A549 (cell line): ENCODE data around the gene EIF2B2. TPM values are rescaled to one million over a fixed set of nuclear protein-coding genes. Genes with fewer than 3 reads are reported as not detected.

Source experiments
- ATAC-seq, 2 experiments: fragments of 200-7000 bp in 1 of 2; fragments of >200 bp in 1 of 2; cut with Nextera tagmentation in 1 of 2; cut with Tn5 transposase in 1 of 2; 3 replicates each; pipeline versions ENCODE4 v1.8.0 to v1.9.1; 2018 to 2020; ENCODE audit warnings: mild to moderate bottlenecking in 1 of 2, moderate library complexity in 1 of 2
- CTCF ChIA-PET: fragments of 300-600 bp; sonication (Branson Sonifier 250); formaldehyde crosslinking; extraction: SDS; loops from one replicate; lab custom pipeline; 2021; ENCODE audit warnings: antibody characterized with exemption, inconsistent platforms; lab: Yijun Ruan, JAX
- POLR2A ChIA-PET: fragments of 350-600 bp; formaldehyde crosslinking; extraction: SDS; loops from one replicate; lab custom pipeline; 2021; ENCODE audit warnings: antibody characterized with exemption, inconsistent platforms; lab: Yijun Ruan, JAX
- DNase-seq, 2 experiments: peaks; one replicate each; pipeline versions ENCODE4 v3.0.0 to v3.0.0-alpha.2; 2011 to 2016; ENCODE audit warnings: low read depth in 1 of 2, low spot score in 1 of 2
- FAIRE-seq: peaks from 2 replicates; lab custom pipeline; 2011; peaks lifted over from hg19 to GRCh38; lab: Jason Lieb, UNC
- H3K27ac ChIP-seq, 2 experiments: fragments of >200 bp; sonication (Bioruptor Twin); formaldehyde crosslinking; 3 replicates each; pipeline ENCODE4 v1.5.1; 2016 to 2017
- H3K4me1 ChIP-seq: fragments of >200 bp; sonication (Bioruptor Twin); formaldehyde crosslinking; 3 replicates; pipeline ENCODE4 v1.6.1; 2016
- H3K4me2 ChIP-seq: fragments of >200 bp; sonication (Bioruptor Twin); formaldehyde crosslinking; 3 replicates; pipeline ENCODE4 v1.6.1; 2016
- H3K4me3 ChIP-seq: fragments of >200 bp; sonication (Bioruptor Twin); formaldehyde crosslinking; 3 replicates; pipeline ENCODE4 v1.5.1; 2016
- H3K9me3 ChIP-seq: fragments of >200 bp; sonication (Bioruptor Twin); formaldehyde crosslinking; 3 replicates; pipeline ENCODE4 v1.6.1; 2016
- ATOH8 ChIP-seq: fragments of 250-450 bp; sonication (Bioruptor Pico); IDR thresholded peaks from 2 replicates; pipeline ENCODE4 v1.5.0; 2020; ENCODE audit warnings: low read depth, mild to moderate bottlenecking, moderate library complexity
- BCL3 ChIP-seq: fragments of >200 bp; sonication (Bioruptor Twin); formaldehyde crosslinking; IDR thresholded peaks from 3 replicates; pipeline ENCODE4 v1.6.1; 2016
- BHLHE40 ChIP-seq: IDR thresholded peaks from 2 replicates; pipeline ENCODE4 v1.6.1; 2012; ENCODE audit warnings: low read depth, low read length, inconsistent platforms
- CEBPB ChIP-seq, 2 experiments: fragments of >200 bp in 1 of 2; sonication (Bioruptor Twin) in 1 of 2; formaldehyde crosslinking in 1 of 2; IDR thresholded peaks; 2 replicates each; pipeline ENCODE4 v1.6.1; 2012 to 2016
- CHD2 ChIP-seq: fragments of 150-350 bp; IDR thresholded peaks from 2 replicates; pipeline ENCODE4 v1.6.1; 2014; ENCODE audit warnings: low read length; ENCODE audit not compliant: partially characterized antibody
- CHD4 ChIP-seq: fragments of 200-600 bp; sonication (generic); IDR thresholded peaks from 2 replicates; pipeline ENCODE4 v1.6.1; 2016; ENCODE audit warnings: antibody characterized with exemption, mild to moderate bottlenecking, borderline replicate concordance
- CTCF ChIP-seq: fragments of >200 bp; sonication (Bioruptor Twin); formaldehyde crosslinking; IDR thresholded peaks from 3 replicates; pipeline ENCODE4 v1.5.1; 2016
- EHMT2 ChIP-seq: fragments of 200-600 bp; sonication (generic); IDR thresholded peaks from 2 replicates; pipeline ENCODE4 v1.6.1; 2016; ENCODE audit warnings: antibody characterized with exemption, low read depth, mild to moderate bottlenecking, moderate library complexity
- ESRRA ChIP-seq: fragments of 150-350 bp; IDR thresholded peaks from 2 replicates; pipeline ENCODE4 v1.6.1; 2014; ENCODE audit warnings: mild to moderate bottlenecking, low read length, borderline replicate concordance
- FOSB ChIP-seq: fragments of 250-450 bp; sonication (Bioruptor Pico); IDR thresholded peaks from 2 replicates; pipeline ENCODE4 v1.5.0; 2020; ENCODE audit warnings: mild to moderate bottlenecking, moderate library complexity
- FOXS1 ChIP-seq: fragments of 250-450 bp; sonication (Bioruptor Pico); IDR thresholded peaks from 2 replicates; pipeline ENCODE4 v1.5.0; 2020; ENCODE audit warnings: mild to moderate bottlenecking, moderate library complexity
- GATA3 ChIP-seq: IDR thresholded peaks from 2 replicates; pipeline ENCODE4 v1.6.1; 2012; ENCODE audit warnings: borderline replicate concordance
- HEYL ChIP-seq: fragments of 250-450 bp; sonication (Bioruptor Pico); IDR thresholded peaks from 2 replicates; pipeline ENCODE4 v1.8.0; 2021; ENCODE audit warnings: mild to moderate bottlenecking, moderate library complexity
- HOXA7 ChIP-seq: fragments of 250-450 bp; sonication (Bioruptor Pico); IDR thresholded peaks from 2 replicates; pipeline ENCODE4 v1.5.0; 2020; ENCODE audit warnings: mild to moderate bottlenecking, moderate library complexity
- JUNB ChIP-seq: fragments of >200 bp; sonication (Bioruptor Twin); formaldehyde crosslinking; IDR thresholded peaks from 2 replicates; pipeline ENCODE4 v1.6.1; 2016
- MAFK ChIP-seq: fragments of 450-650 bp; IDR thresholded peaks from 2 replicates; pipeline ENCODE4 v1.6.1; 2014; ENCODE audit not compliant: partially characterized antibody
- MAZ ChIP-seq: fragments of 150-350 bp; IDR thresholded peaks from 2 replicates; pipeline ENCODE4 v1.6.1; 2014; ENCODE audit warnings: antibody characterized with exemption, low read depth, low read length, borderline replicate concordance
- NFE2L2 ChIP-seq: fragments of 150-350 bp; conservative IDR thresholded peaks from 2 replicates; pipeline ENCODE4 v1.6.1; 2014; ENCODE audit warnings: low read length
- RAD21 ChIP-seq, 2 experiments: fragments of >200 bp in 1 of 2; sonication (Bioruptor Twin) in 1 of 2; formaldehyde crosslinking in 1 of 2; IDR thresholded peaks in 1 of 2; conservative IDR thresholded peaks in 1 of 2; 2 replicates in 1 of 2; 3 replicates in 1 of 2; pipeline ENCODE4 v1.6.1; 2012 to 2018; ENCODE audit warnings: inconsistent platforms in 1 of 2
- RARB ChIP-seq: fragments of 250-450 bp; sonication (Bioruptor Pico); IDR thresholded peaks from 2 replicates; pipeline ENCODE4 v1.8.0; 2021; ENCODE audit warnings: mild to moderate bottlenecking, moderate library complexity
- REST ChIP-seq: fragments of 200-600 bp; sonication (generic); IDR thresholded peaks from 2 replicates; pipeline ENCODE4 v1.6.1; 2016; ENCODE audit warnings: antibody characterized with exemption, mild to moderate bottlenecking, moderate library complexity
- RNF2 ChIP-seq: fragments of 200-600 bp; sonication (generic); IDR thresholded peaks from 2 replicates; pipeline ENCODE4 v1.6.1; 2016; ENCODE audit warnings: low read depth, mild to moderate bottlenecking, antibody characterized with exemption, moderate library complexity, borderline replicate concordance
- TFCP2L1 ChIP-seq: fragments of 250-450 bp; sonication (Bioruptor Pico); IDR thresholded peaks from 2 replicates; pipeline ENCODE4 v1.5.0; 2021; ENCODE audit warnings: mild to moderate bottlenecking
- TP53 ChIP-seq: fragments of 250-450 bp; sonication (Bioruptor Pico); IDR thresholded peaks from 2 replicates; pipeline ENCODE4 v1.5.0; 2021; ENCODE audit warnings: mild to moderate bottlenecking, moderate library complexity
- WGBS: methylation state at CpG from one replicate; pipeline ENCODE4 v1.1.6; 2017; ENCODE audit errors: missing lambda C conversion rate; 5-methylcytosine and 5-hydroxymethylcytosine counted together
- polyA plus RNA-seq, 4 experiments: library from polyadenylated mRNA; depleted of rRNA in 3 of 4; stranded (reverse); fragments of >200 nt; fragmentation: RNase III in 1 of 4; extraction: RNeasy Plus Mini Kit Qiagen cat#74134 plus additional on column Dnase treatment in 1 of 4; gene quantifications; 2 replicates in 3 of 4; 3 replicates in 1 of 4; pipeline ENCODE4 v1.2.3, GENCODE V29; 2011 to 2017

The EIF2B2 gene
- polyA plus RNA-seq, 2 of the 4 experiments (the other 2 are of a cell fraction) = 88.4 to 116 TPM

GRCh38 chr14:74977901-74978385 is 24.8 kb upstream of the EIF2B2 start:
- FAIRE-seq = no peak
- no peaks in the 10 kb centered on the region for H3K9me3 ChIP-seq
- no peak overlapping the region for H3K4me2 ChIP-seq
- no peak for ATAC-seq
- 41% methylated on average over 6 of the region's 6 CpGs for WGBS
- DNase-seq = no peak
- H3K27ac ChIP-seq = no peak overlapping the region
- POLR2A ChIA-PET = no interaction called here
- TF ChIP-seq JUNB (no peak), REST (no peak), BCL3 (no peak), BHLHE40 (no peak), FOSB (no peak), CHD2 (no peak), NFE2L2 (no peak), FOXS1 (CRISPR knock-in tag) (no peak), HOXA7 (CRISPR knock-in tag) (no peak), HEYL (CRISPR knock-in tag) (no peak), ESRRA (no peak), ATOH8 (no peak)
- CTCF ChIA-PET = interaction anchor here (1.0 to 1.7 kb wide), 2 partner anchors 32 to 117 kb away, joined by 3 read pairs; no protein-coding TSS in a partner anchor
- H3K4me1 ChIP-seq = no peaks in the 10 kb centered on the region
- no peak overlapping the region for H3K4me3 ChIP-seq

GRCh38 chr14:74978416-74978947 is 24.2 kb upstream of the EIF2B2 start:
- H3K4me2 ChIP-seq = no peak overlapping the region
- DNase-seq (no peak), ATAC-seq (no peak), FAIRE-seq (no peak)
- no peaks in the 10 kb centered on the region for H3K9me3 ChIP-seq
- TF ChIP-seq MAFK (no peak), BHLHE40 (no peak), CHD4 (no peak), ESRRA (no peak), RAD21 (conservative IDR thresholded peaks at IDR 0.05 in 1 of 2, IDR thresholded peaks at IDR 0.05 in 1 of 2) (no peak), TFCP2L1 (CRISPR knock-in tag) (no peak)
- H3K27ac ChIP-seq = no peak overlapping the region
- no peak overlapping the region for H3K4me3 ChIP-seq
- 81% methylated on average over 11 of the region's 11 CpGs for WGBS
- POLR2A ChIA-PET = no interaction called here
- CTCF ChIA-PET = interaction anchor here (0.6 to 1.7 kb wide), 5 partner anchors 15 to 851 kb away, joined by 3 to 5 read pairs (median 3); no protein-coding TSS in a partner anchor
- H3K4me1 ChIP-seq = no peaks in the 10 kb centered on the region

- WGBS = 65% methylated on average over 4 of the region's 4 CpGs
- DNase-seq (no peak), FAIRE-seq (no peak), ATAC-seq (no peak)
- CTCF ChIA-PET = interaction anchor here (0.6 to 1.7 kb wide), 6 partner anchors 12 to 850 kb away, joined by 3 to 5 read pairs (median 3); no protein-coding TSS in a partner anchor
- no peaks in the 10 kb centered on the region for H3K4me1 ChIP-seq
- H3K4me3 ChIP-seq = no peak overlapping the region
- H3K9me3 ChIP-seq = no peaks in the 10 kb centered on the region
- H3K27ac ChIP-seq = no peak overlapping the region
- POLR2A ChIA-PET = no interaction called here
- H3K4me2 ChIP-seq = no peak overlapping the region
- TF ChIP-seq CEBPB (IDR thresholded peaks at IDR 0.05) (no peak), BCL3 (no peak), EHMT2 (no peak), TP53 (CRISPR knock-in tag) (no peak), RNF2 (no peak), CTCF (no peak), ESRRA (no peak), GATA3 (no peak), RARB (CRISPR knock-in tag) (no peak), MAZ (no peak)
These were observed 23.7 kb upstream of the EIF2B2 start for GRCh38 chr14:74979029-74979428.
